Pons (tissue), 1 donor: ENCODE results near the gene VEZF1.

ENCODE experiments used
- DNase-seq: peaks from one replicate; pipeline ENCODE4 v3.0.0-alpha.2; 2016; ENCODE audit warnings: low spot score

The VEZF1 gene

GRCh38 chr17:57928928-57929327 lies 59.1 kb downstream of the VEZF1 start:
- DNase-seq, result peak; percentile 89

GRCh38 chr17:57927048-57927723 lies 60.9 kb downstream of the VEZF1 start:
- DNase-seq, result peak; percentile 93

GRCh38 chr17:57926723-57927047 lies 61.4 kb downstream of the VEZF1 start:
- no peak for DNase-seq

GRCh38 chr17:57925361-57925990 lies 62.6 kb downstream of the VEZF1 start:
- no peak for DNase-seq

GRCh38 chr17:57924677-57925076 lies 63.4 kb downstream of the VEZF1 start:
- DNase-seq, result no peak
